ENCODE measurements around the gene NBL1.

The NBL1 gene

GRCh38 chr1:19703280-19703679 lies 59.2 kb downstream of the NBL1 start:
- DNase-seq (ENCODE audit: low spot score): no peak

GRCh38 chr1:19704247-19705113 lies 60.4 kb downstream of the NBL1 start:
- peak; percentile 89 for DNase-seq (ENCODE audit: low spot score)

- no peak for DNase-seq (ENCODE audit: low spot score)
Measured at GRCh38 chr1:19705464-19705863, 61.4 kb downstream of the NBL1 start.

DNA sequence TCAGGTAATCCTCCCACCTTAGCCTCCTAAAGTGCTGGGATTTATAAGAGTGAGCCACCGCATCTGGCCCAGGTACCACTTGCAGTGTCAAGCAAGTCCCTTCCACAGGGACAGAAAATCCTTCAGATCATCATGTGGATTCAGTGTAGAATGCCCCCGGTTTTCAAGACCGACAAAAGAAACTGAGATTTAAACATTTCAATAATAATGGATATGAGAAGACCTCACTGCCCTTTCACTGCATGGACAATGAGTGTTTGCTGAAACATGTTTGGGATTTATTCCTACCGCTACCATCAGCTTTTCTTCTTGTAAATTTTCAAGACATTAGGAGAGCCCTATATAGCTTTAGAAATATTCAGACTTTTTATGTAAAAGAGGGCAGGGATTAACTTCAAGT lies 62.0 kb downstream of the NBL1 start:
- no peak for DNase-seq (ENCODE audit: low spot score)

Measured in D341Med (cell line).